ENCODE data around the gene KDR.

KDR gene

DNA sequence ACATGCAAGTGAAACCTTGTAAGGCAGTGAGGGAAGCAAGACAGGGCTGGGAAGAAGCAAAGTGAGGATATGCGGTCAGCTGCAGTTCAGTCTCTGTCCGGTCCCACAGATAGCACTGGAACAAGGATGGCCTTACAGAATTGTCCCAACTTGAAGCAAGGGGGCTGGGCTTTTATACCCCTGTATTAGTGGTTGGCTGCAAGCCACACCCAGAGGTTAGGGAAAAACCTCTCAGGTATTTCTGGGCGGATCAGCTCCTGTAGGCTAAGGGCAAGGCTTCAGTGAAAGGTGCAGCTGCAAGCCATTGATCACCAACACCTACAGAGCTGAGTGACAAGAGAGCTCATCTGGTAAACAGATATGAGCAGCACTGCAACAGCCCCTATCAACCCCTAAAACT is 89.0 kb downstream of the KDR start:
- TF ChIP-seq CTCF (IDR thresholded peaks at IDR 0.05) = no peak

- no peak for TF ChIP-seq CTCF (IDR thresholded peaks at IDR 0.05)
Observed at GRCh38 chr4:55035892-55036291, 89.5 kb downstream of the KDR start.

- TF ChIP-seq CTCF (IDR thresholded peaks at IDR 0.05) = no peak
Observed at GRCh38 chr4:55033296-55033695, 92.1 kb downstream of the KDR start.

DNA sequence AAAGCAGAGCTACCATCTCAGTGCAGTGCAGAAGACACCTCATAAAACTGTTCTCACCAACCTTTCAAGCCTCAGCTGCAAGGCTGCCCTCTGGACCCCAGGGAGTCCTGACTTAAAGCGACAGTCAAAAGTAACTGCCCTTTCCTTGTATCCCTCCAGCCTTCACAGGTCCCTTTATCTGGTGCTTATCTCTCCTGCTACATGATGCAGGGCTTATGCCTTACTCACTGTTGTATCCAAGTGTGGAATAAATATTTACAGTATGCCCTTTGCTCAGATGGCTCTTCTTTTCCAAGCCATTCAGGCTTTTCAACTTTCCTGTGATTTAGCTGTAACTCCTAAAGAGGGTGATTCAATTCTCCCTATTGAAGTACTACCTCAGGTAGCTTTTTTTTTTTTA is 92.6 kb downstream of the KDR start:
- no peak for TF ChIP-seq CTCF (IDR thresholded peaks at IDR 0.05)

DNA sequence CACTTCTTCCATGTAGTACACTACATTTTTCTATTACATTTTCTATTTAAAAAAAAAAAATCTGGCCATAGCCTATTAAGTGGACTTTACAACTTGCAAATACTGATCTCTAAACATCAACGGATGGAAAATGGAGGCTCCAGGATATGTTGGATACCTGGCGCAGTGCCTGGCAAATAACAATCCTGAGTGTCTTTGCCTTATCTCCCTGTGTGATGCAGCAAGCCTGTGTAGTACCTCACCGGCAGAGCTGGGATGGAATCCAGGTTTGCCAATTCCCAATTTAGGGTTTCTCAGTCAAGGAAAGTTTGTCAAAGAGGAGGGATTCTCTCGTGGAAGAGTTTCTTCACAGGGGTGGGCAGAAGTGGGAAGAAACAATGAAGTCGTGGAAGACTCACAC is 93.2 kb downstream of the KDR start:
- no peak for TF ChIP-seq CTCF (IDR thresholded peaks at IDR 0.05)

- TF ChIP-seq CTCF (IDR thresholded peaks at IDR 0.05) = no peak
Observed at GRCh38 chr4:55031158-55031557, 94.2 kb downstream of the KDR start.

DNA sequence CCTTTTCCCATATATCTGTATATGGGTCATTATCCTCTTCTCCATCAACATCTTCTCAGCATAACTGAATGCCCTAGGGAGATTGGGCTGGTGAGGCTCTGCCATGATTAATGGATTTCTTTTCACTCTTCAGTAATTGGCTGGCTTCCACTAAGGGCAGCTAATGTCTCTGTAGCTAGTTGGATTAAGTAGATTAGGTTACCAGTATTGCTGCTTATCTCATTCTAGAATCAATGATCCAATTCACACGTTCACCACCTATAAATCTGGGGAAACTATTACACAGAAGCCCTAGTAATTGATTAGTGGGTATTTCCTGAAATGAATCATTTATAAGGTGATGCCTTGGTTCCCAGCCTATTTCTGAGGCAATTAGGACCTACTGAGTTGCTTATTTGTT is 94.8 kb downstream of the KDR start:
- TF ChIP-seq CTCF (IDR thresholded peaks at IDR 0.05) = no peak

GRCh38 chr4:55029821-55030503 is 95.4 kb downstream of the KDR start:
- TF ChIP-seq CTCF (IDR thresholded peaks at IDR 0.05) = no peak

Measured in LNCAP (cell line).